G401 (cell line): ENCODE data around the gene CDH1. TPM values are rescaled to one million over a fixed set of nuclear protein-coding genes. Genes with fewer than 3 reads are reported as not detected.

Experiments used
- DNase-seq: peaks from one replicate; pipeline ENCODE4 v3.0.0-alpha.2; 2015; ENCODE audit warnings: low spot score
- in situ Hi-C: cut with HindIII; loops from 2 replicates; pipeline ENCODE4 v1.10.0; 2016; ENCODE audit warnings: low sequenced_read_pairs, mixed read lengths
- total RNA-seq: library from RNA; depleted of rRNA; stranded (reverse); fragments of >200 nt; shearing (Covaris generic); gene quantifications from 2 replicates; pipeline ENCODE4 v1.2.3, GENCODE V29; 2014

The CDH1 gene
- total RNA-seq, 1 experiment from 2014 or later: 2.4 TPM

DNA sequence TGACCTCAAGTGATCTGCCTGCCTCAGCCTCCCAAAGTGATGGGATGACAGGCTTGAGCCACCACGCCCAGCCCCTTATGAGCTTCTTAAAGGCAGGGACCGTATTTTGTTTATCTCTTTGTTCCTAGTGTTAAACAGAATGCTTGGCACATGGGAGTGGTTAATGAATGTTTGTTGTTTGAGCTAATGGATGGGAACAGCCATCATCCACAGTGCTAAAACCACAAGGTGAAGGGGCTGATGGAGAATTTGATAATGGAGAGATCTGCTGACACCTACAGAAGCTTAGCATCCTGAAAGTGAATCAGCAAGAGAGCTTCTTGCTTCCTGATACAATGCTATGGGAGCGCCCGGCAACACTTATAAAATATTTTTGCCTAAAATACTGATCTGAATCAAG, 8.6 kb upstream of the CDH1 start:
- in situ Hi-C loops: no loop called here

DNA sequence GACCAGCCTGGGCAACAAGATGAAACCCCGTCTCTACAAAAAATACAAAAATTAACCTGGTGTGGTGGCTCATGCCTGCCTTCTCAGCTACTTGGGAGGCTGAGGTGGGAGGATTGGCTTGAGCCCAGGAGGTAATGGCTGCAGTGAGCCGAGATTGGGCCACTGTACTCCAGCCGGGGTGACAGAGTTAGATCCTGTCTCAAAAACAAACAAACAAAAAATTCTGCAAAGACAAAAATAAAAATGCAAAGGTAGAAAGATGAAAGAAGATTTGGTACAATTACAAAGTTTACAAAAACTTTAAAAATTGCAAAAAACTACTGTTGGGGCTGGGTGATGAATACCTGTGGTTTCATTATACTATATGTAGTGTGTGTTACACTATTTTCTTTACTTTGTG, 5.5 kb upstream of the CDH1 start:
- in situ Hi-C loops: no loop called here
- DNase-seq: no peak

More for the DNA sequence above, 8.6 kb upstream of the CDH1 start:
- DNase-seq: no peak

DNA sequence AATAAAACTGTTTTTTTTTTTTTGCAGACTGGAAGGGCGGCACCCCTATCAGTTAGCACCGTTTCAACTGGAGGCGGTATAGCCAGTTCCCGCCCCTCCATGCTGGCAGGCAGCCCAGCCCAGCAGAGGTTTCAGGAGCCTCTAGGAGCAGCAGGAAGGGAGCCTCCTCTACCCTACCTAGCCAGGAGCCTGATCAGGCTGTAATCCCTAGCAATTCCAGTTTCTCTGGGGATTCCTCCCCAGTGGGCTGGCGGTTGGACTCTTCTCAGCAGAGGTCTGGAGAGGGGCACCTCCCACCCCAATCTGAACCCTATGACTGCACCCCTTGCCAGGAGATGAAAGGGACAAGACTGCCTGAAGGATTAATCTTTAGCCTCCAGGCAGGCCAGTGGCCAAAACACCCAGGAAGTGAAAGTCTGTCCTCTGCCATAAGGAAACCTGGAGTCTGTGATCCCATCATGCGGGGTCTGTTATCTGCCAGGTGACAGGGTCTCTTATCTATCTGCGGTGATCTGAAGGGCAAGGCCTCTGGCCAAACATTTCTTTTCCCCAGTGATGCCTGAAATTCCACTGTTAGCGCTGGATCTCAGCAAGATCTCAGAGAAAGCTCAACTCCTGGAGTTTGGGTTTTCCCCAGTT, 4.9 kb upstream of the CDH1 start:
- no peak for DNase-seq
- in situ Hi-C loops: no loop called here

GRCh38 chr16:68732741-68733399, 4.2 kb upstream of the CDH1 start:
- DNase-seq: no peak
- in situ Hi-C loops: no loop called here

- in situ Hi-C loops: no loop called here
- DNase-seq: no peak
These were observed 3.5 kb upstream of the CDH1 start for GRCh38 chr16:68733570-68733969.

DNA sequence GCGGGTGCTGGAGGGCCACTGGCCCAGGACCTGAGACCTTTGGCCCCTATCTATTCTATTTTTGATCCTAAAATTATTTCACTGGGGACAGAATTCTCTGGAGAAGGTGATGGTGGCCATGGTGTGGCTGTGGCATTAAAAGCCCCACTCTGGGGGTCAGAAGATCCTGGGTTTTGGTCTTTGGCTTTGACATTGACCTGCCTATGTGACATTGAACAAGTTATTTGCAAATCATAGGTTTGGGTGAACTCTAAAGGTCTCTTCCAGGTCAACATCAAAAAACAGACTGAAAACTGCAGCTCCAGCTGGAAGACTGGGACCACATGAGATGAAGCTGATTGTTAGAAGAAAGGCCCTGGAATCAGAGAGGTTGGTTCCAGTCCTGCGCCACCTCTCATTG, 2.3 kb upstream of the CDH1 start:
- in situ Hi-C loops: no loop called here
- no peak for DNase-seq

- in situ Hi-C loops: no loop called here
- DNase-seq: no peak
These were observed 531 bp upstream of the CDH1 start for GRCh38 chr16:68736561-68736960.

GRCh38 chr16:68737730-68738629, 888 bp downstream of the CDH1 start:
- in situ Hi-C loops: no loop called here
- DNase-seq: no peak

GRCh38 chr16:68739964-68740627, 3.0 kb downstream of the CDH1 start:
- no peak for DNase-seq

GRCh38 chr16:68740628-68741346, 3.7 kb downstream of the CDH1 start:
- no peak for DNase-seq
- in situ Hi-C loops: no loop called here

More at GRCh38 chr16:68739964-68740627, 3.0 kb downstream of the CDH1 start:
- in situ Hi-C loops: no loop called here

DNA sequence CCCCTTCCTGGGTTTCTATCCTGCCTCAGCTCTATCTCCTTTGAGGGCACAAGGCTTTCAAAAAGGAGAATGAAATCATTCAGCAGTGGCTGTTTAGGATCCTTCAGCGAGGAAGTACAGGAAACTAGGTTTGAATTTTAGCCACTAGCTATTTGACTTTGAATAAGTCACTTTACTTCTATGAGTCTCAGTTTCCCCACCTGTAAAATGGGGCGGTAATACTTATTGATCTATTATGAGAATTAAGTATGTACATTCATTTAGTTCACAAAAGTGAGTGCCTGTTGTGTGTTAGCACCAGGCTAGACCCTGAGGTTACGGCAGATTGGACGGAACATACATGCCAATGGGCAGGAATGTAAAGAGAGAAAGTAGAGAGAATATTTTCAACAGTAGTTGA, 6.6 kb downstream of the CDH1 start:
- no peak for DNase-seq
- in situ Hi-C loops: no loop called here

- DNase-seq: no peak
- in situ Hi-C loops: no loop called here
These were observed 7.7 kb downstream of the CDH1 start for GRCh38 chr16:68744744-68745280.

- DNase-seq: no peak
- in situ Hi-C loops: no loop called here
These were observed 9.9 kb downstream of the CDH1 start for GRCh38 chr16:68746951-68747350.

- in situ Hi-C loops: no loop called here
- no peak for DNase-seq
These were observed 12.3 kb downstream of the CDH1 start for GRCh38 chr16:68749432-68749831.

GRCh38 chr16:68750193-68750695, 13.2 kb downstream of the CDH1 start:
- DNase-seq: no peak
- in situ Hi-C loops: no loop called here

DNA sequence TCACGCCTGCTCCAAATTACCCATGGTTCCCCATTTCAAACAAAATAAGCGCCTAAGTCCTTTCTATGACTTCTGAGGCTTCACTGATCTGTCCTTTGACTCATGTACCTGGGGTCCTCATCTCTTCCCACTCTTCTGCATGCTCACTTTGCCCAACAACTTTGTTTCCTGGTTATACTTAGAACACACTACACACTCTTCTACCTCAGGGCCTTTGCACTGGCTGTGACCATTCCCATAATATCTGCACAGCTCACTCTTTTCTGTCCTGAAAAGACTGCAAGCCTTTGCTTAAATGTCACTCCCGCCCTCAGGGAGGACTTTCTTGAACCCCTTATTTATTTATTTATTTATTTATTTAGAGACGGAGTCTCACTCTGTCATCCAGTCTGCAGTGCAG, 14.1 kb downstream of the CDH1 start:
- in situ Hi-C loops: no loop called here
- DNase-seq: no peak

DNA sequence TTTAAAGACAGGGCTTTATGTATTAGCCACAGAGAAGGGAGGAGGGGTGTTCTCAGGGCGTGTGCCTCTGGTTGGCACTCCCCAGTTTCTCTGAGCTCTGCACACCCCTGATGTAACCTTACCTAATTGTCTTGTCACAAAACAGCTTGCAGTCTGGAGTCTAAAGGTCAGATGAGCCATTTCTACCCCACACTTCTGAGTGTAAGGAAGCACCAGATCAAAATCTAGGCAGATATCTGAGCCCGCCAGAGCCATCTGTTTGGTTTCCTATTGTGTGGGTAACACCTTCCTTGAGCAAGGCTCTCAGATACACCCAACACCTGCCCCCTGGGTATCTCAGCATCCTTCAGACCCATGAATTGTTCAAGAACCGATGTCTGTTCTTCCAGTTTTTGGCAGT, 15.5 kb downstream of the CDH1 start:
- in situ Hi-C loops: no loop called here
- no peak for DNase-seq

GRCh38 chr16:68754084-68754792, 17.1 kb downstream of the CDH1 start:
- DNase-seq: no peak
- in situ Hi-C loops: no loop called here
